ENCODE results near the gene RND1. TPM values are rescaled to one million over a fixed set of nuclear protein-coding genes. Genes with fewer than 3 reads are reported as not detected.

The RND1 gene
- polyA plus RNA-seq, 1 of the 3 experiments (the other 2 are of a cell fraction): 0.39 TPM

DNA sequence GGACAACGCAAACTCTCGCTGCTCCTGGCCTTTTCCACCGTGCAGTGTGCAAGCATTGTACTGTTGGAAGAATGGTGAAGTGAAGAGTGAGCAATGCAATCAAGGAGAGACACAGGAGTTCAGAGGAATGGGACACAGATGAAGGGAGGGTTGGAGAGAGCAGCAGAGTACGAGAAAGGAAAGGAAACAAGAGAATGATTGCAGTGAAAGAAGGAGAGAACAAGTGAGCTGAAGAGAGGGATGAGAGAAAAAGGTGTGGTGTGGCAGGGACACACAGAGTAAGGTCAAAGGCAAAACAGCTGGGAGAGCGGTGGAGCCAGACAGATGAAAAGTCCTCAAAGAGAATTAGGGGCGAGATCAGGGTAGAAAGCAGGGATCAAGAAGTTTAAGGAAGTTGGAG lies 34.4 kb downstream of the RND1 start:
- Histone ChIP-seq H3K27ac (ENCODE audit: low read depth in 2 of 2, low read length in 1 of 2) (no peak overlapping the region), H3F3A (replicated peaks; ENCODE audit: insufficient read depth) (peaks cover 7% of the 10 kb centered on the region), H3K36me3 (replicated peaks in 1 of 2; ENCODE audit: control insufficient read depth in 1 of 2, insufficient read depth in 2 of 2, low read length in 1 of 2) (peaks cover 31 to 80% of the 10 kb centered on the region in 2 experiments), H3K27me3 (ENCODE audit: insufficient read depth) (no peaks in the 10 kb centered on the region), H3K9me3 (no peaks in the 10 kb centered on the region), H2AFZ (ENCODE audit: low read depth) (no peak overlapping the region), H3K79me2 (ENCODE audit: insufficient read depth) (no peaks in the 10 kb centered on the region), H4K20me1 (ENCODE audit: insufficient read depth) (peaks cover 9% of the 10 kb centered on the region; the same call in 1 of the 2 replicates), H3K9me2 (no peaks in the 10 kb centered on the region), H3K4me1 (ENCODE audit: control insufficient read depth in 1 of 2, insufficient read depth in 2 of 2, low read depth in 1 of 2, low read length in 1 of 2) (no peaks in the 10 kb centered on the region), H3K4me3 (ENCODE audit: low read depth in 2 of 2, low read length in 1 of 2) (no peak overlapping the region), H3K9ac (no peak overlapping the region), H3K4me2 (no peak overlapping the region)
- ChIA-PET POLR2A (no interaction called here), CTCF (interaction anchor here (1.0 to 3.2 kb wide), 5 partner anchors 12 to 60 kb away, joined by 3 to 16 read pairs (median 4); no protein-coding TSS in a partner anchor)
- 95% methylated on average over 6 of the region's 6 CpGs for WGBS (ENCODE audit: low lambda C conversion rate)
- TF ChIP-seq MEF2A (IDR thresholded peaks at IDR 0.05; ENCODE audit: borderline replicate concordance, low read depth) (no peak), RFX5 (IDR thresholded peaks at IDR 0.05; ENCODE audit: low read length) (no peak), TAF1 (IDR thresholded peaks at IDR 0.05; ENCODE audit: borderline replicate concordance, low read depth, low read length) (no peak), EP300 (IDR thresholded peaks at IDR 0.05; ENCODE audit: borderline replicate concordance in 1 of 2, low read depth in 1 of 2, low read length in 1 of 2) (no peak), JUND (IDR thresholded peaks at IDR 0.05) (no peak), FOXJ3 (CRISPR knock-in tag; IDR thresholded peaks at IDR 0.05) (no peak), TCF12 (IDR thresholded peaks at IDR 0.05) (no peak), SIN3A (IDR thresholded peaks at IDR 0.05; ENCODE audit: borderline replicate concordance, low read depth, low read length) (no peak), RXRA (IDR thresholded peaks at IDR 0.05; ENCODE audit: borderline replicate concordance, low read depth) (no peak)
- TF ChIP-seq, protein P1, sequence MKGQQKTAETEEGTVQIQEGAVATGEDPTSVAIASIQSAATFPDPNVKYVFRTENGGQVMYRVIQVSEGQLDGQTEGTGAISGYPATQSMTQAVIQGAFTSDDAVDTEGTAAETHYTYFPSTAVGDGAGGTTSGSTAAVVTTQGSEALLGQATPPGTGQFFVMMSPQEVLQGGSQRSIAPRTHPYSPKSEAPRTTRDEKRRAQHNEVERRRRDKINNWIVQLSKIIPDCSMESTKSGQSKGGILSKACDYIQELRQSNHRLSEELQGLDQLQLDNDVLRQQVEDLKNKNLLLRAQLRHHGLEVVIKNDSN (IDR thresholded peaks at IDR 0.05; ENCODE audit: borderline replicate concordance, low read depth): no peak
- no peak for DNase-seq

DNA sequence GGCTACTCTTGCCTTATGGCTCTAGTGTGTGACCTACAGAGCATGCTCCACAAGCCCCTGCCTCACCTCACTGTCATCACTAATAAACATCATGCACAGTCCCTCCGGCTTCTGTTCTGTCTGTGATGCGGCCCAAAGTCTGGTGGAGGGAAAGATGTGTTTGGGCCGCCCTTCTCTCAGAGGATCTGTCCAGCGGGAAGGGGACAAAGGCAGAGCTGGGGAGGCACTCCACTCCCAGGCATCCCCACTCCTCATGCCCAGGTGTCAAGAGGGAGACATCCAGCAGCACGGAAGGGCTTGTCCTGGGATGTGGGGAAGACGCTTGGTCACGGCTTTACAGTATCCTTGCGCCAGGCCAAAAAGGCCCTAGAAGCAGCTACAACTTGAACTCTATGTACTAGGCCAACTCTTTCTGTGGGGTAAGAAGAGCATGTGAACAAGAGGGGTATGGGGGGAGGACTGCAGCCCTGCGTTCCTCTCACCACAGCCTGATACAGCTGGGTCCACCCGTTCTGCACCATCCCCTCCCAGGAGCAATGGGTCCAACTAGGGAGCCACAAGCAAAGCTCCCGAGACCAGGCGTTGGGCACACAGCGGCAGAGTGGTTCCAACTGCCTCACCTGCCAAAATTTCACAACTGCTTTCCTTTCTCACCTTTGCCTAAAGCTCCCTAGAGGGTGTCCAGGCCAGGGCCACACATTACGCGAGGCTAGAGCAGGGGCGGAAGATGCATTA lies 36.7 kb downstream of the RND1 start:
- H4K20me1 ChIP-seq (ENCODE audit: insufficient read depth): peaks cover 9% of the 10 kb centered on the region; the same call in 1 of the 2 replicates
- H3F3A ChIP-seq (replicated peaks; ENCODE audit: insufficient read depth): peaks cover 7% of the 10 kb centered on the region
- H3K4me1 ChIP-seq (ENCODE audit: control insufficient read depth in 1 of 2, insufficient read depth in 2 of 2, low read depth in 1 of 2, low read length in 1 of 2): no peaks in the 10 kb centered on the region
- no peak overlapping the region for H3K9ac ChIP-seq
- H2AFZ ChIP-seq (ENCODE audit: low read depth): no peak overlapping the region
- WGBS (ENCODE audit: low lambda C conversion rate): 96% methylated on average over 11 of the region's 16 CpGs
- no peaks in the 10 kb centered on the region for H3K9me3 ChIP-seq
- ChIA-PET POLR2A (interaction anchor here (0.9 to 1.6 kb wide), 3 partner anchors 10 to 179 kb away, joined by 3 to 5 read pairs (median 3); partner anchors contain the start of gene CACNB3), CTCF (interaction anchor here (1.1 to 3.0 kb wide), 4 partner anchors 12 to 62 kb away, joined by 3 to 16 read pairs (median 6); no protein-coding TSS in a partner anchor)
- no peak overlapping the region for H3K4me3 ChIP-seq (ENCODE audit: low read depth in 2 of 2, low read length in 1 of 2)
- H3K9me2 ChIP-seq: no peaks in the 10 kb centered on the region
- no peak for DNase-seq
- H3K27me3 ChIP-seq (ENCODE audit: insufficient read depth): no peaks in the 10 kb centered on the region
- H3K79me2 ChIP-seq (ENCODE audit: insufficient read depth): no peaks in the 10 kb centered on the region
- peaks cover 14 to 90% of the 10 kb centered on the region in 2 experiments for H3K36me3 ChIP-seq (replicated peaks in 1 of 2; ENCODE audit: control insufficient read depth in 1 of 2, insufficient read depth in 2 of 2, low read length in 1 of 2)
- no peak overlapping the region for H3K27ac ChIP-seq (ENCODE audit: low read depth in 2 of 2, low read length in 1 of 2)
- H3K4me2 ChIP-seq: no peak overlapping the region
- TF ChIP-seq, protein P2, sequence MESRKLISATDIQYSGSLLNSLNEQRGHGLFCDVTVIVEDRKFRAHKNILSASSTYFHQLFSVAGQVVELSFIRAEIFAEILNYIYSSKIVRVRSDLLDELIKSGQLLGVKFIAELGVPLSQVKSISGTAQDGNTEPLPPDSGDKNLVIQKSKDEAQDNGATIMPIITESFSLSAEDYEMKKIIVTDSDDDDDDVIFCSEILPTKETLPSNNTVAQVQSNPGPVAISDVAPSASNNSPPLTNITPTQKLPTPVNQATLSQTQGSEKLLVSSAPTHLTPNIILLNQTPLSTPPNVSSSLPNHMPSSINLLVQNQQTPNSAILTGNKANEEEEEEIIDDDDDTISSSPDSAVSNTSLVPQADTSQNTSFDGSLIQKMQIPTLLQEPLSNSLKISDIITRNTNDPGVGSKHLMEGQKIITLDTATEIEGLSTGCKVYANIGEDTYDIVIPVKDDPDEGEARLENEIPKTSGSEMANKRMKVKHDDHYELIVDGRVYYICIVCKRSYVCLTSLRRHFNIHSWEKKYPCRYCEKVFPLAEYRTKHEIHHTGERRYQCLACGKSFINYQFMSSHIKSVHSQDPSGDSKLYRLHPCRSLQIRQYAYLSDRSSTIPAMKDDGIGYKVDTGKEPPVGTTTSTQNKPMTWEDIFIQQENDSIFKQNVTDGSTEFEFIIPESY (IDR thresholded peaks at IDR 0.05; ENCODE audit: borderline replicate concordance, low read depth): no peak
- TF ChIP-seq EP300 (IDR thresholded peaks at IDR 0.05; ENCODE audit: borderline replicate concordance in 1 of 2, low read depth in 1 of 2, low read length in 1 of 2): no peak
- TF ChIP-seq NFIC (IDR thresholded peaks at IDR 0.05; ENCODE audit: borderline replicate concordance): no peak
- no peak for TF ChIP-seq RXRA (IDR thresholded peaks at IDR 0.05; ENCODE audit: borderline replicate concordance, low read depth)
- no peak for TF ChIP-seq EZH2phosphoT487 (IDR thresholded peaks at IDR 0.05; ENCODE audit: borderline replicate concordance, low read depth)
- TF ChIP-seq, protein P3, sequence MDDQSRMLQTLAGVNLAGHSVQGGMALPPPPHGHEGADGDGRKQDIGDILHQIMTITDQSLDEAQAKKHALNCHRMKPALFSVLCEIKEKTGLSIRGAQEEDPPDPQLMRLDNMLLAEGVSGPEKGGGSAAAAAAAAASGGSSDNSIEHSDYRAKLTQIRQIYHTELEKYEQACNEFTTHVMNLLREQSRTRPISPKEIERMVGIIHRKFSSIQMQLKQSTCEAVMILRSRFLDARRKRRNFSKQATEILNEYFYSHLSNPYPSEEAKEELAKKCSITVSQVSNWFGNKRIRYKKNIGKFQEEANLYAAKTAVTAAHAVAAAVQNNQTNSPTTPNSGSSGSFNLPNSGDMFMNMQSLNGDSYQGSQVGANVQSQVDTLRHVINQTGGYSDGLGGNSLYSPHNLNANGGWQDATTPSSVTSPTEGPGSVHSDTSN (IDR thresholded peaks at IDR 0.05): no peak
- TF ChIP-seq GABPA (IDR thresholded peaks at IDR 0.05; ENCODE audit: low read depth): no peak
- no peak for TF ChIP-seq TCF12 (IDR thresholded peaks at IDR 0.05)
- TF ChIP-seq SMC3 (IDR thresholded peaks at IDR 0.05; ENCODE audit: low read depth, low read length): no peak
- no peak for TF ChIP-seq MEF2A (IDR thresholded peaks at IDR 0.05; ENCODE audit: borderline replicate concordance, low read depth)
- no peak for TF ChIP-seq YY1 (IDR thresholded peaks at IDR 0.05; ENCODE audit: low read depth)
- no peak for TF ChIP-seq GATA2 (CRISPR knock-in tag; IDR thresholded peaks at IDR 0.05)
- TF ChIP-seq, protein P4, sequence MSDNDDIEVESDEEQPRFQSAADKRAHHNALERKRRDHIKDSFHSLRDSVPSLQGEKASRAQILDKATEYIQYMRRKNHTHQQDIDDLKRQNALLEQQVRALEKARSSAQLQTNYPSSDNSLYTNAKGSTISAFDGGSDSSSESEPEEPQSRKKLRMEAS (IDR thresholded peaks at IDR 0.05; ENCODE audit: low read depth): no peak
- TF ChIP-seq, protein P5, sequence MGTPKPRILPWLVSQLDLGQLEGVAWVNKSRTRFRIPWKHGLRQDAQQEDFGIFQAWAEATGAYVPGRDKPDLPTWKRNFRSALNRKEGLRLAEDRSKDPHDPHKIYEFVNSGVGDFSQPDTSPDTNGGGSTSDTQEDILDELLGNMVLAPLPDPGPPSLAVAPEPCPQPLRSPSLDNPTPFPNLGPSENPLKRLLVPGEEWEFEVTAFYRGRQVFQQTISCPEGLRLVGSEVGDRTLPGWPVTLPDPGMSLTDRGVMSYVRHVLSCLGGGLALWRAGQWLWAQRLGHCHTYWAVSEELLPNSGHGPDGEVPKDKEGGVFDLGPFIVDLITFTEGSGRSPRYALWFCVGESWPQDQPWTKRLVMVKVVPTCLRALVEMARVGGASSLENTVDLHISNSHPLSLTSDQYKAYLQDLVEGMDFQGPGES (IDR thresholded peaks at IDR 0.05; ENCODE audit: low read depth, low read length): no peak
- TF ChIP-seq, protein P1 (IDR thresholded peaks at IDR 0.05; ENCODE audit: borderline replicate concordance, low read depth): no peak

Data from SK-N-SH (cell line).